ENCODE results near the gene GATA2. TPM values are rescaled to one million over a fixed set of nuclear protein-coding genes. Genes with fewer than 3 reads are reported as not detected.

Gene GATA2
- total and polyA plus RNA-seq, 2 of the 8 experiments (the other 6 are each of a cell fraction or from before 2014, with no cell fraction given), result 0.03 to 0.30 TPM

- no peak overlapping the region for H3K4me2 ChIP-seq (ENCODE audit: insufficient read depth in 1 of 2, low read depth in 2 of 2, low read length in 2 of 2)
- 0 out of 4 replicates have a peak, but pooled peaks cover 0 to 3% of the 10 kb centered on the region in 2 experiments for H3K9me3 ChIP-seq (ENCODE audit: insufficient read depth in 2 of 2, low read depth in 1 of 2, low read length in 1 of 2)
- no peak overlapping the region for H3K56ac ChIP-seq (replicated peaks; ENCODE audit: insufficient read length, low read depth, low read length)
- peaks cover 13 to 15% of the 10 kb centered on the region in 2 experiments for H4K20me1 ChIP-seq (replicated peaks in 1 of 2; ENCODE audit: control insufficient read depth in 1 of 2, insufficient read depth in 2 of 2, low read length in 2 of 2)
- H3K4me3 ChIP-seq (ENCODE audit: extremely low read depth in 1 of 4, insufficient read depth in 2 of 4, low read depth in 3 of 4, low read length in 4 of 4), result peak overlapping the region in 1 of 4 experiments; percentile 6; a peak in 1 of 8 replicates
- WGBS, 2 experiments (ENCODE audit: extremely low coverage in 1 of 2, insufficient coverage in 1 of 2, insufficient read length in 1 of 2, insufficient replicate concordance in 2 of 2, low coverage in 1 of 2, low lambda C conversion rate in 2 of 2, missing lambda C conversion rate in 1 of 2), result 47% methylated on average over 11 of the region's 11 CpGs; no CpG with 5 or more reads in 1 of the 2 experiments
- no peaks in the 10 kb centered on the region for H3K79me2 ChIP-seq (ENCODE audit: control insufficient read depth in 1 of 2, insufficient read depth in 2 of 2, low read length in 2 of 2)
- peak overlapping the region; percentile 60 for H3K18ac ChIP-seq (ENCODE audit: extremely low read depth, low read length)
- H3K23me2 ChIP-seq (ENCODE audit: low read depth, low read length), result peaks cover 3% of the 10 kb centered on the region; the same call in 1 of the 2 replicates
- H3K14ac ChIP-seq (ENCODE audit: insufficient read length), result no peak overlapping the region
- no peak overlapping the region for H2BK12ac ChIP-seq (ENCODE audit: low read depth, low read length)
- H4K5ac ChIP-seq (ENCODE audit: insufficient read length, low read depth, low read length), result no peak overlapping the region
- DNase-seq (ENCODE audit: low read depth in 1 of 2, low spot score in 2 of 2), result no peak
- TF ChIP-seq CHD1 (IDR thresholded peaks at IDR 0.05; ENCODE audit: low read depth, low read length), result no peak
- TF ChIP-seq EZH2 (IDR thresholded peaks at IDR 0.05; ENCODE audit: low read depth, low read length, severe bottlenecking), result peak; percentile 67
- no peak for TF ChIP-seq YY1 (IDR thresholded peaks at IDR 0.05; ENCODE audit: low read depth, low read length)
- H3K9ac ChIP-seq (replicated peaks in 1 of 4; ENCODE audit: extremely low read depth in 1 of 4, low read depth in 3 of 4, low read length in 3 of 4), result no peak overlapping the region
- ChIA-PET POLR2A (ENCODE audit: partially characterized antibody) (interaction anchor here (0.8 to 3.2 kb wide), 5 partner anchors 10 to 205 kb away, joined by 3 to 13 read pairs (median 4); no protein-coding TSS in a partner anchor), CTCF (ENCODE audit: partially characterized antibody) (interaction anchor here (0.6 to 7.9 kb wide), 10 partner anchors 10 to 129 kb away, joined by 3 to 42 read pairs (median 6); no protein-coding TSS in a partner anchor)
- H3K23ac ChIP-seq (ENCODE audit: insufficient read length), result no peak overlapping the region
- no peak for FAIRE-seq
- H2BK20ac ChIP-seq (ENCODE audit: low read length), result no peak overlapping the region
- H2AFZ ChIP-seq (ENCODE audit: low read length), result no peak overlapping the region
- no peak overlapping the region for H3K27ac ChIP-seq (ENCODE audit: low read depth, low read length)
- H3K79me1 ChIP-seq (ENCODE audit: low read depth, low read length), result no peaks in the 10 kb centered on the region
- H4K8ac ChIP-seq (ENCODE audit: extremely low read depth, insufficient read depth, low read length), result no peak overlapping the region
- H2BK120ac ChIP-seq (replicated peaks; ENCODE audit: low read depth, low read length), result no peak overlapping the region
- 0 out of 2 replicates have a peak overlapping the region, but pooled peaks have one; percentile 81 for H2BK15ac ChIP-seq (ENCODE audit: low read length)
- H2BK5ac ChIP-seq (ENCODE audit: low read depth, low read length), result no peak overlapping the region
- H2AK5ac ChIP-seq (ENCODE audit: low read depth, low read length), result no peak overlapping the region
- no peak overlapping the region for H3K4ac ChIP-seq (replicated peaks; ENCODE audit: insufficient read length, low read depth, low read length)
- H3K36me3 ChIP-seq (ENCODE audit: control insufficient read depth in 2 of 4, insufficient read depth in 4 of 4, low read length in 3 of 4), result no peaks in the 10 kb centered on the region
- H3K4me1 ChIP-seq (replicated peaks in 1 of 4; ENCODE audit: control insufficient read depth in 3 of 4, insufficient read depth in 4 of 4, low read length in 3 of 4), result peaks cover 8 to 45% (median 32%) of the 10 kb centered on the region in 4 experiments
- no peak overlapping the region for H4K91ac ChIP-seq (replicated peaks; ENCODE audit: insufficient read length, low read length)
- H3K27me3 ChIP-seq (replicated peaks in 1 of 4; ENCODE audit: control insufficient read depth in 3 of 4, extremely low read depth in 1 of 4, insufficient read depth in 3 of 4, low read length in 3 of 4), result peaks cover 85 to 100% (median 98%) of the 10 kb centered on the region in 4 experiments
Observed at GRCh38 chr3:128480278-128480677, 12.7 kb downstream of the GATA2 start.
